Smooth muscle cell (in vitro differentiated cells): Measurements from ENCODE around the gene VBP1. TPM values are rescaled to one million over a fixed set of nuclear protein-coding genes. Genes with fewer than 3 reads are reported as not detected.
"Not testable (repeated sequence)": the region's sequence is repeated elsewhere in the genome, so short reads cannot be mapped to it uniquely, and the experiment has no call there.

Experiments used
- DNase-seq: peaks from one replicate; lab custom pipeline; 2025; ENCODE audit not compliant: unreplicated experiment; lab: John Stamatoyannopoulos, UW
- H2AFZ ChIP-seq: fragments of 200-600 bp; sonication (generic); 2 replicates; pipeline ENCODE4 v1.6.0; 2016; ENCODE audit warnings: antibody characterized with exemption, low read depth, mild to moderate bottlenecking
- H3F3A ChIP-seq: fragments of 200-600 bp; sonication (generic); 2 replicates; pipeline ENCODE4 v1.6.0; 2017; ENCODE audit warnings: antibody characterized with exemption, low read depth
- H3K27ac ChIP-seq: fragments of 200-600 bp; sonication (generic); 2 replicates; pipeline ENCODE4 v1.5.1; 2016; ENCODE audit warnings: low read depth, mild to moderate bottlenecking
- H3K27me3 ChIP-seq: fragments of 200-600 bp; sonication (generic); 2 replicates; pipeline ENCODE4 v1.6.1; 2016; ENCODE audit warnings: low read depth, mild to moderate bottlenecking
- H3K36me3 ChIP-seq: fragments of 200-600 bp; sonication (generic); 2 replicates; pipeline ENCODE4 v1.5.1; 2016; ENCODE audit warnings: low read depth
- H3K4me1 ChIP-seq: fragments of 200-600 bp; sonication (generic); 2 replicates; pipeline ENCODE4 v1.5.1; 2016; ENCODE audit warnings: low read depth
- H3K4me2 ChIP-seq: fragments of 200-600 bp; sonication (generic); 2 replicates; pipeline ENCODE4 v1.6.0; 2016; ENCODE audit warnings: mild to moderate bottlenecking
- H3K4me3 ChIP-seq: fragments of 200-600 bp; sonication (generic); 2 replicates; pipeline ENCODE4 v1.5.1; 2016; ENCODE audit warnings: mild to moderate bottlenecking
- H3K79me2 ChIP-seq: fragments of 200-600 bp; sonication (generic); 2 replicates; pipeline ENCODE4 v1.6.0; 2016; ENCODE audit warnings: low read depth, mild to moderate bottlenecking
- H3K9ac ChIP-seq: fragments of 200-600 bp; sonication (generic); 2 replicates; pipeline ENCODE4 v1.6.0; 2016; ENCODE audit warnings: low read depth
- H3K9me3 ChIP-seq: fragments of 200-600 bp; sonication (generic); replicated peaks from 2 replicates; pipeline ENCODE4 v1.5.1; 2016; ENCODE audit warnings: low read depth
- H4K20me1 ChIP-seq: fragments of 200-600 bp; sonication (generic); 2 replicates; pipeline ENCODE4 v1.6.0; 2016; ENCODE audit warnings: low read depth
- CTCF ChIP-seq: fragments of 200-600 bp; sonication (generic); IDR thresholded peaks from 2 replicates; pipeline ENCODE4 v1.5.1; 2017; ENCODE audit warnings: borderline replicate concordance, mild to moderate bottlenecking, antibody characterized with exemption; ENCODE audit not compliant: insufficient read depth, poor library complexity, severe bottlenecking
- WGBS: methylation state at CpG from one replicate; pipeline ENCODE4 v1.1.7; 2016; ENCODE audit warnings: low lambda C conversion rate; 5-methylcytosine and 5-hydroxymethylcytosine counted together
- polyA plus RNA-seq: library from polyadenylated mRNA; unstranded; fragments of >200 nt; fragmentation: Nextera tagmentation; extraction: Ambion mirVana; gene quantifications from 2 replicates; pipeline ENCODE4 v1.2.1, GENCODE V29; 2016
- total RNA-seq: library from RNA; depleted of rRNA; stranded (reverse); fragments of >200 nt; gene quantifications from 2 replicates; pipeline ENCODE4 v1.2.3, GENCODE V29; 2014

The VBP1 gene
- total and polyA plus RNA-seq, 2 experiments from 2014 or later = 63.3 to 70.6 TPM

GRCh38 chrX:155216940-155217440, 730 bp downstream of the VBP1 start:
- H4K20me1 ChIP-seq = no peaks in the 10 kb centered on the region
- no peak for DNase-seq
- peak overlapping the region; percentile 81 for H3K4me3 ChIP-seq
- no peak overlapping the region for H3K9ac ChIP-seq
- TF ChIP-seq CTCF = no peak
- peak overlapping the region; percentile 74 for H3K27ac ChIP-seq
- no peak overlapping the region for H2AFZ ChIP-seq
- H3K79me2 ChIP-seq = peaks cover 37% of the 10 kb centered on the region
- H3F3A ChIP-seq = no peaks in the 10 kb centered on the region
- 36% methylated on average over 11 of the region's 11 CpGs for WGBS
- H3K4me2 ChIP-seq = peak overlapping the region; percentile 85
- no peaks in the 10 kb centered on the region for H3K9me3 ChIP-seq
- no peaks in the 10 kb centered on the region for H3K27me3 ChIP-seq
- H3K36me3 ChIP-seq = no peaks in the 10 kb centered on the region
- peaks cover 5% of the 10 kb centered on the region for H3K4me1 ChIP-seq

GRCh38 chrX:155218777-155219176, 2.5 kb downstream of the VBP1 start:
- no peaks in the 10 kb centered on the region for H3F3A ChIP-seq
- H3K9ac ChIP-seq = no peak overlapping the region
- no peak overlapping the region for H3K27ac ChIP-seq
- peaks cover 37% of the 10 kb centered on the region for H3K79me2 ChIP-seq
- H3K36me3 ChIP-seq = no peaks in the 10 kb centered on the region
- no peaks in the 10 kb centered on the region for H3K27me3 ChIP-seq
- no peak overlapping the region for H3K4me2 ChIP-seq
- peaks cover 5% of the 10 kb centered on the region for H3K4me1 ChIP-seq
- TF ChIP-seq CTCF = no peak
- no peak overlapping the region for H2AFZ ChIP-seq
- DNase-seq = no peak
- H3K9me3 ChIP-seq = no peaks in the 10 kb centered on the region
- 70% methylated on average over 2 of the region's 2 CpGs for WGBS
- H4K20me1 ChIP-seq = no peaks in the 10 kb centered on the region
- no peak overlapping the region for H3K4me3 ChIP-seq

GRCh38 chrX:155221351-155221750, 5.1 kb downstream of the VBP1 start:
- no peak overlapping the region for H3K4me3 ChIP-seq
- no peaks in the 10 kb centered on the region for H3F3A ChIP-seq
- H2AFZ ChIP-seq = no peak overlapping the region
- H3K4me2 ChIP-seq = no peak overlapping the region
- WGBS = 79% methylated on average over 4 of the region's 4 CpGs
- H3K27ac ChIP-seq = no peak overlapping the region
- no peak for TF ChIP-seq CTCF
- no peak for DNase-seq
- no peaks in the 10 kb centered on the region for H3K9me3 ChIP-seq
- H3K36me3 ChIP-seq = no peaks in the 10 kb centered on the region
- H3K79me2 ChIP-seq = peaks cover 41% of the 10 kb centered on the region
- H3K27me3 ChIP-seq = no peaks in the 10 kb centered on the region
- no peaks in the 10 kb centered on the region for H4K20me1 ChIP-seq
- H3K4me1 ChIP-seq = peaks cover 5% of the 10 kb centered on the region
- no peak overlapping the region for H3K9ac ChIP-seq

GRCh38 chrX:155223746-155224145, 7.5 kb downstream of the VBP1 start:
- H3K27ac ChIP-seq, H3K4me3 ChIP-seq, H4K20me1 ChIP-seq, H3K27me3 ChIP-seq, H2AFZ ChIP-seq, H3K36me3 ChIP-seq, H3K4me2 ChIP-seq, H3K4me1 ChIP-seq, H3K9me3 ChIP-seq, DNase-seq, H3K9ac ChIP-seq, H3F3A ChIP-seq: not testable (repeated sequence)
- 96% methylated on average over 15 of the region's 30 CpGs for WGBS
- peaks cover 30% of the 10 kb centered on the region for H3K79me2 ChIP-seq
